MM.1S (cell line): ENCODE results near the gene PAPOLB.

ENCODE experiments used
- DNase-seq: peaks from one replicate; pipeline ENCODE4 v3.0.0-alpha.2; 2015
- H2AFZ ChIP-seq: fragments of 300-600 bp; sonication (generic); 2 replicates; pipeline ENCODE4 v1.6.0; 2016; ENCODE audit warnings: antibody characterized with exemption, low read length
- H3F3A ChIP-seq: fragments of 300-600 bp; sonication (generic); 2 replicates; pipeline ENCODE4 v1.6.1; 2016; ENCODE audit warnings: mild to moderate bottlenecking, antibody characterized with exemption, low read length, moderate library complexity, mixed read lengths; ENCODE audit not compliant: insufficient read depth
- H3K27ac ChIP-seq: fragments of 300-600 bp; sonication (generic); 2 replicates; pipeline ENCODE4 v1.5.1; 2016; ENCODE audit warnings: mild to moderate bottlenecking, low read length
- H3K27me3 ChIP-seq: fragments of 300-600 bp; sonication (generic); replicated peaks from 2 replicates; pipeline ENCODE4 v1.6.0; 2016; ENCODE audit warnings: low read length; ENCODE audit not compliant: insufficient read depth
- H3K36me3 ChIP-seq: fragments of 300-600 bp; sonication (generic); replicated peaks from 2 replicates; pipeline ENCODE4 v1.6.1; 2016; ENCODE audit warnings: mild to moderate bottlenecking, low read length, mixed read lengths; ENCODE audit not compliant: insufficient read depth
- H3K4me1 ChIP-seq: fragments of 300-600 bp; sonication (generic); 2 replicates; pipeline ENCODE4 v1.6.1; 2016; ENCODE audit warnings: low read length, mixed read lengths
- H3K4me2 ChIP-seq: fragments of 300-600 bp; sonication (generic); 2 replicates; pipeline ENCODE4 v1.6.0; 2016; ENCODE audit warnings: low read depth, low read length
- H3K4me3 ChIP-seq: fragments of 300-600 bp; sonication (generic); 2 replicates; pipeline ENCODE4 v1.5.1; 2016; ENCODE audit warnings: low read length, mixed read lengths
- H3K79me2 ChIP-seq: fragments of 300-600 bp; sonication (generic); 2 replicates; pipeline ENCODE4 v1.6.1; 2016; ENCODE audit warnings: mixed run types, low read length, mixed read lengths
- H3K9ac ChIP-seq: fragments of 300-600 bp; sonication (generic); 2 replicates; pipeline ENCODE4 v1.6.1; 2016; ENCODE audit warnings: low read length, mixed read lengths
- H3K9me2 ChIP-seq: fragments of 300-600 bp; sonication (generic); replicated peaks from 2 replicates; pipeline ENCODE4 v1.6.1; 2016; ENCODE audit warnings: mild to moderate bottlenecking, low read length, mixed read lengths; ENCODE audit not compliant: insufficient read depth
- H3K9me3 ChIP-seq: fragments of 300-600 bp; sonication (generic); replicated peaks from 2 replicates; pipeline ENCODE4 v1.6.1; 2016; ENCODE audit warnings: mild to moderate bottlenecking, low read length, mixed read lengths; ENCODE audit not compliant: insufficient read depth
- H4K20me1 ChIP-seq: fragments of 300-600 bp; sonication (generic); 2 replicates; pipeline ENCODE4 v1.6.1; 2016; ENCODE audit warnings: mild to moderate bottlenecking, low read length, moderate library complexity, mixed read lengths; ENCODE audit not compliant: insufficient read depth
- EZH2 ChIP-seq: fragments of 300-600 bp; sonication (generic); optimal IDR thresholded peaks from 2 replicates; pipeline ENCODE3; 2017; ENCODE audit warnings: low read depth, mild to moderate bottlenecking, antibody characterized with exemption, low read length, mixed read lengths
- EZH2phosphoT487 ChIP-seq: fragments of 300-600 bp; sonication (generic); IDR thresholded peaks from 2 replicates; pipeline ENCODE4 v1.6.1; 2018; ENCODE audit warnings: antibody characterized with exemption, low read length
- TF ChIP-seq, protein P1 (sequence below): fragments of 300-600 bp; sonication (generic); IDR thresholded peaks from 2 replicates; pipeline ENCODE4 v1.5.1; 2016; ENCODE audit warnings: antibody characterized with exemption, low read length, mixed read lengths

The PAPOLB gene

DNA sequence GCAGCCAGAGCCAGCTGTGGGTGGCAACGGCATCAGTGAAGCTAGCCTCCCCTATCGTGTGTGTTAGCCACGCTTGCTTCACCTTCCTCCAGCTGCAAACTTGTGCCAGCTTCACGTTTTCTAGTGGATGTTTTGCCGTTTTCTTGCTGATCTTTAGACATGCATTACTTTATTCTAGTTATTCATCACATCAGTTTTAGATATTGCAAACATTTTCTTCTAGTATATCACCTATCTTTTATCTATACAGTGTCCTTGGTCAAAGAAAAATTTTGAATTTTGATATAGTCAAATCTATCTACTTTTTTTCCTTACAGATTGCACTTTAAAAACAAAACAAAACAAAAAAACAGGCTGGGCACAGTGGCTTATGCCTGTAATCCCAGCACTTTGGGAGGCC is 6.7 kb upstream of the PAPOLB start:
- no peaks in the 10 kb centered on the region for H3K9me2 ChIP-seq
- no peaks in the 10 kb centered on the region for H3F3A ChIP-seq
- no peaks in the 10 kb centered on the region for H3K4me1 ChIP-seq
- H3K27me3 ChIP-seq, result peaks cover 56% of the 10 kb centered on the region
- no peak overlapping the region for H3K4me3 ChIP-seq
- H3K27ac ChIP-seq, result no peak overlapping the region
- no peak overlapping the region for H3K9ac ChIP-seq
- TF ChIP-seq EZH2phosphoT487, result no peak
- TF ChIP-seq EZH2, result no peak
- TF ChIP-seq, protein P1, sequence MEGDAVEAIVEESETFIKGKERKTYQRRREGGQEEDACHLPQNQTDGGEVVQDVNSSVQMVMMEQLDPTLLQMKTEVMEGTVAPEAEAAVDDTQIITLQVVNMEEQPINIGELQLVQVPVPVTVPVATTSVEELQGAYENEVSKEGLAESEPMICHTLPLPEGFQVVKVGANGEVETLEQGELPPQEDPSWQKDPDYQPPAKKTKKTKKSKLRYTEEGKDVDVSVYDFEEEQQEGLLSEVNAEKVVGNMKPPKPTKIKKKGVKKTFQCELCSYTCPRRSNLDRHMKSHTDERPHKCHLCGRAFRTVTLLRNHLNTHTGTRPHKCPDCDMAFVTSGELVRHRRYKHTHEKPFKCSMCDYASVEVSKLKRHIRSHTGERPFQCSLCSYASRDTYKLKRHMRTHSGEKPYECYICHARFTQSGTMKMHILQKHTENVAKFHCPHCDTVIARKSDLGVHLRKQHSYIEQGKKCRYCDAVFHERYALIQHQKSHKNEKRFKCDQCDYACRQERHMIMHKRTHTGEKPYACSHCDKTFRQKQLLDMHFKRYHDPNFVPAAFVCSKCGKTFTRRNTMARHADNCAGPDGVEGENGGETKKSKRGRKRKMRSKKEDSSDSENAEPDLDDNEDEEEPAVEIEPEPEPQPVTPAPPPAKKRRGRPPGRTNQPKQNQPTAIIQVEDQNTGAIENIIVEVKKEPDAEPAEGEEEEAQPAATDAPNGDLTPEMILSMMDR, result no peak
- H3K79me2 ChIP-seq, result no peaks in the 10 kb centered on the region
- no peaks in the 10 kb centered on the region for H3K36me3 ChIP-seq
- H3K9me3 ChIP-seq, result no peaks in the 10 kb centered on the region
- no peak for DNase-seq
- H4K20me1 ChIP-seq, result no peaks in the 10 kb centered on the region
- no peak overlapping the region for H3K4me2 ChIP-seq
- no peak overlapping the region for H2AFZ ChIP-seq

DNA sequence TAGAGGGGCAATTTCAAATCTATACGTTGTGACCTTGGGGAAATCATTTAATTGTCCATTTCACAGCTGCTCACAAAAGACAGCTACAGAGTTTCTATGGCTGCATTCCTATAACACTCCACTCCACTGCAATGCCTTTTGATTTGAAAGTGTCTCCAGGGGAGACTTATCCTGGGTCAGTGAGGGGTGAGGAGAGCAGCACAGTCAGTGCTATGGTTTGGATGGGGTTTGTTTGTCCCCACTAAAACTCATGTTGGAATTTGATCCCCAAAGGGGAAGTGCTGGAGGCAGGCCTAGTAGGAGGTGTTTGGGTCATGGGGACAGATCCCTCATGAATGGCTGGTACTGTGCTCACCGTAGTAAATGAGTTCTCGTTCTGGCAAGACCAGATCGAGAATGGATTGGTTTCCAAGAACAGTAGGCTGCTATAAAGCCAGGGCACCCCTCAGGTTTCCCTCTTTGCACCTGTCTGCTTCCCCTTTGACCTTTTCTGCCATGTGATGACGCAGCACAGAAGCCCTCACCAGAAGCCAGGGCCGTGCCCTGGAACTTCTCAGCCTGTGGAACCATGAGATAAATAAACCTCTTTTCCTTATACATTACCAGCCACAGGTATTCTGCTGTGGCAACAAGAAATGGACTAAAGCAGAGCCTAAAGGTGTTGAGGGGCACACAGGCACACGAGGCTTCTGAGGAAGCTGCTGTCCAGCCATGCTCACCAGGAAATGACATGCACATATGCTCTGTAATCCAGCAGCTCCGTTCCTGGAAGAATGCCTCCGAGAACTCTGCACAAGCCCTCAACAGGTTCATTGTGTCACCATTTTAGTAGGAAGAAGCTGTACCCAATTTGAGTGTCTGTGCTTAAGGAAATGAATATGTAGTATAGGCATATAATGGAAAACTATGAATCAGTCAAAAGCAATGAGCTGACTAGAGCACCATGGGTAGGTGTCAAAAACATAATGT is 5.0 kb upstream of the PAPOLB start:
- Histone ChIP-seq H2AFZ (no peak overlapping the region), H3F3A (no peaks in the 10 kb centered on the region), H4K20me1 (no peaks in the 10 kb centered on the region), H3K9ac (no peak overlapping the region), H3K9me3 (no peaks in the 10 kb centered on the region), H3K27ac (no peak overlapping the region), H3K4me3 (no peak overlapping the region), H3K4me1 (no peaks in the 10 kb centered on the region), H3K79me2 (no peaks in the 10 kb centered on the region), H3K36me3 (no peaks in the 10 kb centered on the region), H3K27me3 (peaks cover 56% of the 10 kb centered on the region), H3K4me2 (no peak overlapping the region), H3K9me2 (no peaks in the 10 kb centered on the region)
- TF ChIP-seq, protein P1, result no peak
- TF ChIP-seq EZH2phosphoT487 (no peak), EZH2 (no peak)
- DNase-seq, result no peak

DNA sequence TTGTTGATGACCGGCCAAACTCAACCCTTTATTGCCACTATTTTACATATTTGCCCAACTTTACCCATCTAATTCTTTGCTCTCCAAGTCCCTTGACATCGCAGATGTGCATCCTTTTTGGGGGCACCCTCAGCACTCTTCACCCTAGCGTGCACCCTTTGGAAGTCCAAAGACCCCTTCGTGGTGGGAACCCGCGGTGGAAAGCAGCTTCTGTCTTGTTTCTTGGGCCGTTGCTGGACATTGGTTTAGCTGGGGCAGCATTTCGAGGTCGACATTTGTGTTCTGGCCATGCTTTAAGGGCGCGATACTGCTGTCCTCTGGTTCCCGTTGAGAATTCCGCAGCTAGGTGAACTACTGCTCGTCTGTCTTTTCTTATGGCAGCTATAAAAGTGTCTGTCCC is 326 bp upstream of the PAPOLB start:
- H3K4me3 ChIP-seq, result no peak overlapping the region
- no peak overlapping the region for H3K9ac ChIP-seq
- no peak for DNase-seq
- H3K27ac ChIP-seq, result no peak overlapping the region
- no peaks in the 10 kb centered on the region for H3K36me3 ChIP-seq
- H3K4me1 ChIP-seq, result no peaks in the 10 kb centered on the region
- no peaks in the 10 kb centered on the region for H3K79me2 ChIP-seq
- no peaks in the 10 kb centered on the region for H3F3A ChIP-seq
- no peak overlapping the region for H3K4me2 ChIP-seq
- H3K27me3 ChIP-seq, result peaks cover 35% of the 10 kb centered on the region
- TF ChIP-seq EZH2, result no peak
- no peak for TF ChIP-seq EZH2phosphoT487
- TF ChIP-seq, protein P1, result no peak
- no peaks in the 10 kb centered on the region for H3K9me2 ChIP-seq
- H2AFZ ChIP-seq, result no peak overlapping the region
- H3K9me3 ChIP-seq, result no peaks in the 10 kb centered on the region
- no peaks in the 10 kb centered on the region for H4K20me1 ChIP-seq
